HEK293 (cell line): Measurements from ENCODE around the gene HPRT1.

Experiments
- CTCF ChIA-PET: fragments of 350-600 bp; formaldehyde crosslinking; extraction: SDS; loops from one replicate; lab custom pipeline; 2021; ENCODE audit warnings: antibody characterized with exemption; lab: Yijun Ruan, JAX
- POLR2A ChIA-PET: fragments of 300-600 bp; formaldehyde crosslinking; extraction: SDS; loops from one replicate; lab custom pipeline; 2020; ENCODE audit warnings: antibody characterized with exemption, inconsistent platforms; lab: Yijun Ruan, JAX
- H3K27ac ChIP-seq: fragments of 200-500 bp; sonication (Bioruptor generic); 2 replicates; pipeline ENCODE4 v1.5.1; 2014; ENCODE audit warnings: low read depth, low read length, control low read depth, inconsistent platforms; ENCODE audit errors: extremely low read depth
- H3K36me3 ChIP-seq, 2 experiments: fragments of 200-500 bp in 1 of 2; sonication (Bioruptor generic) in 1 of 2; 1 replicate in 1 of 2; 2 replicates in 1 of 2; pipeline ENCODE4 v1.5.1; 2014 to 2017; ENCODE audit warnings: inconsistent platforms in 2 of 2, low read length in 2 of 2; ENCODE audit not compliant: control insufficient read depth in 2 of 2, insufficient read depth in 1 of 2
- H3K4me1 ChIP-seq: fragments of 200-500 bp; sonication (Bioruptor generic); 2 replicates; pipeline ENCODE4 v1.5.1; 2014; ENCODE audit warnings: mild to moderate bottlenecking, low read length, inconsistent platforms; ENCODE audit not compliant: control insufficient read depth, insufficient read depth
- H3K4me3 ChIP-seq: 2 replicates; pipeline ENCODE4 v1.5.1; 2011; ENCODE audit warnings: low read depth, mild to moderate bottlenecking, control low read depth, low read length, moderate library complexity
- H3K9me3 ChIP-seq: fragments of 200-500 bp; sonication (Bioruptor generic); 2 replicates; pipeline ENCODE4 v1.5.1; 2014; ENCODE audit warnings: low read depth, low read length, inconsistent platforms; ENCODE audit not compliant: control insufficient read depth, insufficient read depth
- BCL11A ChIP-seq: fragments of 450-650 bp; formaldehyde crosslinking; IDR thresholded peaks from 2 replicates; pipeline ENCODE4 v1.5.1; 2016; ENCODE audit warnings: low read depth, missing biosample characterization, missing genetic modification characterization
- ELK4 ChIP-seq: IDR thresholded peaks from 2 replicates; pipeline ENCODE4 v1.6.1; 2011; ENCODE audit warnings: mild to moderate bottlenecking, low read depth, low read length, borderline replicate concordance
- KLF7 ChIP-seq: fragments of 450-650 bp; formaldehyde crosslinking; IDR thresholded peaks from 2 replicates; pipeline ENCODE4 v1.5.1; 2016; ENCODE audit warnings: missing biosample characterization, missing genetic modification characterization, borderline replicate concordance
- KLF8 ChIP-seq: fragments of 450-650 bp; formaldehyde crosslinking; IDR thresholded peaks from 2 replicates; pipeline ENCODE4 v1.5.1; 2016; ENCODE audit warnings: missing biosample characterization, missing genetic modification characterization
- PRDM10 ChIP-seq: fragments of 450-650 bp; formaldehyde crosslinking; IDR thresholded peaks from 2 replicates; pipeline ENCODE4 v1.5.1; 2016; ENCODE audit warnings: missing biosample characterization, missing genetic modification characterization
- SP2 ChIP-seq: fragments of 450-650 bp; formaldehyde crosslinking; IDR thresholded peaks from 2 replicates; pipeline ENCODE4 v1.5.1; 2016; ENCODE audit warnings: missing biosample characterization, missing genetic modification characterization
- SP3 ChIP-seq: fragments of 450-650 bp; formaldehyde crosslinking; IDR thresholded peaks from 2 replicates; pipeline ENCODE4 v1.5.1; 2016; ENCODE audit warnings: missing biosample characterization, missing genetic modification characterization
- TRIM28 ChIP-seq: IDR thresholded peaks from 2 replicates; pipeline ENCODE4 v1.6.1; 2011; ENCODE audit warnings: low read length, control low read depth, borderline replicate concordance
- ZBTB11 ChIP-seq: fragments of 450-650 bp; formaldehyde crosslinking; conservative IDR thresholded peaks from 2 replicates; pipeline ENCODE4 v1.5.1; 2016; ENCODE audit warnings: low read depth, missing biosample characterization, missing genetic modification characterization
- ZFP3 ChIP-seq: fragments of 450-650 bp; formaldehyde crosslinking; IDR thresholded peaks from 2 replicates; pipeline ENCODE4 v1.5.1; 2016; ENCODE audit warnings: low read depth, missing biosample characterization, missing genetic modification characterization
- ZNF10 ChIP-seq: fragments of 450-650 bp; formaldehyde crosslinking; IDR thresholded peaks from 2 replicates; pipeline ENCODE4 v1.5.1; 2017; ENCODE audit warnings: missing biosample characterization, missing genetic modification characterization
- ZNF140 ChIP-seq: fragments of 450-650 bp; formaldehyde crosslinking; IDR thresholded peaks from 2 replicates; pipeline ENCODE4 v1.5.1; 2016; ENCODE audit warnings: missing biosample characterization, missing genetic modification characterization
- ZNF2 ChIP-seq: fragments of 450-650 bp; formaldehyde crosslinking; IDR thresholded peaks from 2 replicates; pipeline ENCODE4 v1.5.1; 2016; ENCODE audit warnings: missing biosample characterization, missing genetic modification characterization
- ZNF26 ChIP-seq: fragments of 450-650 bp; formaldehyde crosslinking; IDR thresholded peaks from 2 replicates; pipeline ENCODE4 v1.5.1; 2016; ENCODE audit warnings: missing biosample characterization, missing genetic modification characterization
- ZNF362 ChIP-seq: fragments of 450-650 bp; formaldehyde crosslinking; IDR thresholded peaks from 2 replicates; pipeline ENCODE4 v1.5.1; 2016; ENCODE audit warnings: missing biosample characterization, missing genetic modification characterization
- ZNF366 ChIP-seq: fragments of 450-650 bp; formaldehyde crosslinking; conservative IDR thresholded peaks from 2 replicates; pipeline ENCODE4 v1.5.1; 2016; ENCODE audit warnings: missing biosample characterization, missing genetic modification characterization
- ZNF426 ChIP-seq: fragments of 450-650 bp; formaldehyde crosslinking; IDR thresholded peaks from 2 replicates; pipeline ENCODE4 v1.5.1; 2017; ENCODE audit warnings: missing biosample characterization, missing genetic modification characterization, mild to moderate bottlenecking, inconsistent platforms, moderate library complexity
- ZNF571 ChIP-seq: fragments of 450-650 bp; formaldehyde crosslinking; IDR thresholded peaks from 2 replicates; pipeline ENCODE4 v1.5.0; 2017; ENCODE audit warnings: missing biosample characterization, missing genetic modification characterization
- ZNF600 ChIP-seq: fragments of 450-650 bp; formaldehyde crosslinking; IDR thresholded peaks from 2 replicates; pipeline ENCODE4 v1.5.1; 2016; ENCODE audit warnings: missing biosample characterization, missing genetic modification characterization
- ZNF610 ChIP-seq: fragments of 450-650 bp; formaldehyde crosslinking; IDR thresholded peaks from 2 replicates; pipeline ENCODE4 v1.5.1; 2016; ENCODE audit warnings: missing biosample characterization, missing genetic modification characterization, borderline replicate concordance
- ZNF623 ChIP-seq: fragments of 450-650 bp; formaldehyde crosslinking; IDR thresholded peaks from 2 replicates; pipeline ENCODE4 v1.5.1; 2016; ENCODE audit warnings: missing biosample characterization, missing genetic modification characterization
- ZNF624 ChIP-seq: fragments of 450-650 bp; formaldehyde crosslinking; IDR thresholded peaks from 2 replicates; pipeline ENCODE4 v1.5.1; 2017; ENCODE audit warnings: missing biosample characterization, missing genetic modification characterization
- ZNF626 ChIP-seq: fragments of 450-650 bp; sonication (Bioruptor Pico); formaldehyde crosslinking; IDR thresholded peaks from 2 replicates; pipeline ENCODE4 v1.5.1; 2018; ENCODE audit warnings: missing biosample characterization, missing genetic modification characterization, inconsistent platforms
- ZNF654 ChIP-seq: fragments of 450-650 bp; formaldehyde crosslinking; IDR thresholded peaks from 2 replicates; pipeline ENCODE4 v1.5.1; 2016; ENCODE audit warnings: low read depth, missing biosample characterization, missing genetic modification characterization
- ZNF677 ChIP-seq: fragments of 450-650 bp; IDR thresholded peaks from 2 replicates; pipeline ENCODE4 v1.5.0; 2018; ENCODE audit warnings: missing biosample characterization, mild to moderate bottlenecking, missing genetic modification characterization, moderate library complexity
- ZSCAN23 ChIP-seq: fragments of 450-650 bp; formaldehyde crosslinking; IDR thresholded peaks from 2 replicates; pipeline ENCODE4 v1.5.1; 2016; ENCODE audit warnings: missing biosample characterization, missing genetic modification characterization

HPRT1 gene

GRCh38 chrX:134545510-134545909 lies 85.5 kb downstream of the HPRT1 start:
- ChIA-PET CTCF (no interaction called here), POLR2A (no interaction called here)
- H3K4me1 ChIP-seq: peaks cover 16% of the 10 kb centered on the region
- TF ChIP-seq ZNF677 (tag by site-specific recombination): no peak
- no peak for TF ChIP-seq ZSCAN23 (tag by site-specific recombination)
- TF ChIP-seq KLF7 (tag by site-specific recombination): no peak
- no peak for TF ChIP-seq ZNF624 (tag by site-specific recombination)
- no peak for TF ChIP-seq PRDM10 (tag by site-specific recombination)
- TF ChIP-seq ZNF362 (tag by site-specific recombination): no peak
- no peak for TF ChIP-seq ELK4
- no peak for TF ChIP-seq ZNF571 (tag by site-specific recombination)
- no peak for TF ChIP-seq ZNF10
- no peak for TF ChIP-seq ZFP3 (tag by site-specific recombination)
- no peak for TF ChIP-seq ZNF366 (tag by site-specific recombination)
- TF ChIP-seq TRIM28: no peak
- no peak for TF ChIP-seq ZNF623 (tag by site-specific recombination)
- no peak for TF ChIP-seq BCL11A (tag by site-specific recombination)
- TF ChIP-seq ZNF626 (tag by site-specific recombination): no peak
- TF ChIP-seq ZNF654 (tag by site-specific recombination): no peak
- H3K27ac ChIP-seq: no peak overlapping the region
- no peaks in the 10 kb centered on the region for H3K9me3 ChIP-seq
- H3K36me3 ChIP-seq: peaks cover 0 to 16% of the 10 kb centered on the region in 2 experiments; a peak in 1 of 3 replicates
- no peak overlapping the region for H3K4me3 ChIP-seq

GRCh38 chrX:134546187-134546586 lies 86.2 kb downstream of the HPRT1 start:
- ChIA-PET POLR2A (no interaction called here), CTCF (no interaction called here)
- H3K4me3 ChIP-seq: no peak overlapping the region
- H3K9me3 ChIP-seq: no peaks in the 10 kb centered on the region
- H3K27ac ChIP-seq: no peak overlapping the region
- no peak for TF ChIP-seq SP2
- no peak for TF ChIP-seq ZNF600 (tag by site-specific recombination)
- no peak for TF ChIP-seq ZNF571 (tag by site-specific recombination)
- no peak for TF ChIP-seq ZBTB11
- TF ChIP-seq ZNF140 (tag by site-specific recombination): no peak
- no peak for TF ChIP-seq ZNF426 (tag by site-specific recombination)
- TF ChIP-seq SP3 (tag by site-specific recombination): no peak
- no peak for TF ChIP-seq ZNF2 (tag by site-specific recombination)
- TF ChIP-seq ZNF610 (tag by site-specific recombination): no peak
- no peak for TF ChIP-seq KLF8
- TF ChIP-seq ZNF26: no peak
- peaks cover 0 to 16% of the 10 kb centered on the region in 2 experiments; a peak in 1 of 3 replicates for H3K36me3 ChIP-seq
- peaks cover 16% of the 10 kb centered on the region for H3K4me1 ChIP-seq
